Measurements from ENCODE around the gene RNASE12. TPM values are rescaled to one million over a fixed set of nuclear protein-coding genes. Genes with fewer than 3 reads are reported as not detected.

RNASE12 gene
- polyA plus RNA-seq, 1 of the 3 experiments (the other 2 are of a cell fraction) = not detected

- no peak for TF ChIP-seq FOSL2 (IDR thresholded peaks at IDR 0.05; ENCODE audit: borderline replicate concordance, low read depth)
- no peak for TF ChIP-seq CTCF (IDR thresholded peaks at IDR 0.05)
- 0 out of 2 replicates have a peak, but pooled peaks cover 2% of the 10 kb centered on the region for H4K20me1 ChIP-seq (ENCODE audit: insufficient read depth)
- no peak overlapping the region for H3K27ac ChIP-seq (ENCODE audit: low read depth in 2 of 2, low read length in 1 of 2)
- peaks cover 21% of the 10 kb centered on the region; the same call in 1 of the 2 replicates for H3K27me3 ChIP-seq (ENCODE audit: insufficient read depth)
- 9% methylated on average over 20 of the region's 22 CpGs for WGBS (ENCODE audit: low lambda C conversion rate)
- H3F3A ChIP-seq (replicated peaks; ENCODE audit: insufficient read depth) = peaks cover 13% of the 10 kb centered on the region
- no peaks in the 10 kb centered on the region for H3K79me2 ChIP-seq (ENCODE audit: insufficient read depth)
- no peak overlapping the region for H3K9ac ChIP-seq
- H3K9me3 ChIP-seq = no peaks in the 10 kb centered on the region
- POLR2A ChIA-PET = no interaction called here
- peak overlapping the region; percentile 63 for H3K4me2 ChIP-seq
- H3K36me3 ChIP-seq (replicated peaks in 1 of 2; ENCODE audit: control insufficient read depth in 1 of 2, insufficient read depth in 2 of 2, low read length in 1 of 2) = no peaks in the 10 kb centered on the region
- CTCF ChIA-PET = interaction anchor here (0.6 to 1.4 kb wide), 2 partner anchors 11 to 883 kb away, joined by 3 to 5 read pairs; no protein-coding TSS in a partner anchor
- H3K4me1 ChIP-seq (ENCODE audit: control insufficient read depth in 1 of 2, insufficient read depth in 2 of 2, low read depth in 1 of 2, low read length in 1 of 2) = peaks cover 0 to 2% of the 10 kb centered on the region in 2 experiments; a peak in 1 of 4 replicates
- peak overlapping the region; percentile 44 to 56 for H3K4me3 ChIP-seq (ENCODE audit: low read depth in 2 of 2, low read length in 1 of 2)
- peak overlapping the region; percentile 35; the same call in 1 of the 2 replicates for H2AFZ ChIP-seq (ENCODE audit: low read depth)
- DNase-seq = no peak
- H3K9me2 ChIP-seq = no peaks in the 10 kb centered on the region
Observed at GRCh38 chr14:20624495-20625070, 33.4 kb upstream of the RNASE12 start.

DNA sequence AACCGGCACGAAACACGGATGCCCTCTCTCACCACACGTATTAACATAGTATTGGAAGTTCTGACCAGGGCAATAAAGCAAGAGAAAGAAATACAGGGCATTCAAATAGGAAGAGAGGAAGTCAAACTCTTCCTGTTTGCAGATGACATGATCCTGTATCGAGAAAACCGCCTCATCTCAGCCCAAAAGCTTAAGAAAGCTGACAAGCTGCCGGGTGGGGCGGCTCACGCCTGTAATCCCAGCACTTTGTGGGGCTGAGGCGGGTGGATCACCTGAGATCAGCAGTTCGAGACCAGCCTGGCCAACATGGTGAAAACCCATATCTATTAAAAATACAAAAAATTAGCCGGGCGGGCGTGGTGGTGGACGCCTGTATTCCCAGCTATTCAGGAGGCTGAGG lies 32.6 kb upstream of the RNASE12 start:
- Histone ChIP-seq H3K9me2 (no peaks in the 10 kb centered on the region), H3K4me3 (ENCODE audit: low read depth in 2 of 2, low read length in 1 of 2) (peak overlapping the region in 1 of 2 experiments; percentile 14; a peak in 1 of 4 replicates), H2AFZ (ENCODE audit: low read depth) (no peak overlapping the region), H3K27me3 (ENCODE audit: insufficient read depth) (peaks cover 15% of the 10 kb centered on the region; the same call in 1 of the 2 replicates), H3K79me2 (ENCODE audit: insufficient read depth) (no peaks in the 10 kb centered on the region), H3K4me1 (ENCODE audit: control insufficient read depth in 1 of 2, insufficient read depth in 2 of 2, low read depth in 1 of 2, low read length in 1 of 2) (peaks cover 0 to 2% of the 10 kb centered on the region in 2 experiments; a peak in 1 of 4 replicates), H3K4me2 (no peak overlapping the region; the same call in 1 of the 2 replicates), H3F3A (replicated peaks; ENCODE audit: insufficient read depth) (peaks cover 13% of the 10 kb centered on the region), H4K20me1 (ENCODE audit: insufficient read depth) (0 out of 2 replicates have a peak, but pooled peaks cover 2% of the 10 kb centered on the region), H3K36me3 (replicated peaks in 1 of 2; ENCODE audit: control insufficient read depth in 1 of 2, insufficient read depth in 2 of 2, low read length in 1 of 2) (no peaks in the 10 kb centered on the region), H3K27ac (ENCODE audit: low read depth in 2 of 2, low read length in 1 of 2) (no peak overlapping the region), H3K9me3 (no peaks in the 10 kb centered on the region), H3K9ac (no peak overlapping the region)
- ChIA-PET POLR2A (no interaction called here), CTCF (interaction anchor here (0.6 to 1.4 kb wide), 3 partner anchors 10 to 884 kb away, joined by 3 to 5 read pairs (median 3); no protein-coding TSS in a partner anchor)
- WGBS (ENCODE audit: low lambda C conversion rate) = 22% methylated on average over 15 of the region's 15 CpGs
- no peak for DNase-seq
- TF ChIP-seq RCOR1 (IDR thresholded peaks at IDR 0.05; ENCODE audit: low read length) = no peak
- TF ChIP-seq RXRA (IDR thresholded peaks at IDR 0.05; ENCODE audit: borderline replicate concordance, low read depth) = no peak
- no peak for TF ChIP-seq CTCF (IDR thresholded peaks at IDR 0.05)
- no peak for TF ChIP-seq CHD2 (IDR thresholded peaks at IDR 0.05; ENCODE audit: low read length, partially characterized antibody)
- no peak for TF ChIP-seq MEF2A (IDR thresholded peaks at IDR 0.05; ENCODE audit: borderline replicate concordance, low read depth)
- TF ChIP-seq MXI1 (IDR thresholded peaks at IDR 0.05; ENCODE audit: low read depth, low read length) = no peak
- TF ChIP-seq SMC3 (IDR thresholded peaks at IDR 0.05; ENCODE audit: low read depth, low read length) = no peak
- no peak for TF ChIP-seq SIN3A (IDR thresholded peaks at IDR 0.05; ENCODE audit: borderline replicate concordance, low read depth, low read length)
- no peak for TF ChIP-seq GABPA (IDR thresholded peaks at IDR 0.05; ENCODE audit: low read depth)
- no peak for TF ChIP-seq TEAD4 (IDR thresholded peaks at IDR 0.05; ENCODE audit: borderline replicate concordance, insufficient read depth)
- no peak for TF ChIP-seq EP300 (IDR thresholded peaks at IDR 0.05; ENCODE audit: borderline replicate concordance in 1 of 2, low read depth in 1 of 2, low read length in 1 of 2)
- TF ChIP-seq FOSL2 (IDR thresholded peaks at IDR 0.05; ENCODE audit: borderline replicate concordance, low read depth) = no peak
- no peak for TF ChIP-seq REST (IDR thresholded peaks at IDR 0.05; ENCODE audit: low read depth, low read length)
- TF ChIP-seq TAF1 (IDR thresholded peaks at IDR 0.05; ENCODE audit: borderline replicate concordance, low read depth, low read length) = no peak
- TF ChIP-seq, protein P1, sequence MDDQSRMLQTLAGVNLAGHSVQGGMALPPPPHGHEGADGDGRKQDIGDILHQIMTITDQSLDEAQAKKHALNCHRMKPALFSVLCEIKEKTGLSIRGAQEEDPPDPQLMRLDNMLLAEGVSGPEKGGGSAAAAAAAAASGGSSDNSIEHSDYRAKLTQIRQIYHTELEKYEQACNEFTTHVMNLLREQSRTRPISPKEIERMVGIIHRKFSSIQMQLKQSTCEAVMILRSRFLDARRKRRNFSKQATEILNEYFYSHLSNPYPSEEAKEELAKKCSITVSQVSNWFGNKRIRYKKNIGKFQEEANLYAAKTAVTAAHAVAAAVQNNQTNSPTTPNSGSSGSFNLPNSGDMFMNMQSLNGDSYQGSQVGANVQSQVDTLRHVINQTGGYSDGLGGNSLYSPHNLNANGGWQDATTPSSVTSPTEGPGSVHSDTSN (IDR thresholded peaks at IDR 0.05) = no peak
